ENCODE results near the gene LY6G6D.

LY6G6D gene

DNA sequence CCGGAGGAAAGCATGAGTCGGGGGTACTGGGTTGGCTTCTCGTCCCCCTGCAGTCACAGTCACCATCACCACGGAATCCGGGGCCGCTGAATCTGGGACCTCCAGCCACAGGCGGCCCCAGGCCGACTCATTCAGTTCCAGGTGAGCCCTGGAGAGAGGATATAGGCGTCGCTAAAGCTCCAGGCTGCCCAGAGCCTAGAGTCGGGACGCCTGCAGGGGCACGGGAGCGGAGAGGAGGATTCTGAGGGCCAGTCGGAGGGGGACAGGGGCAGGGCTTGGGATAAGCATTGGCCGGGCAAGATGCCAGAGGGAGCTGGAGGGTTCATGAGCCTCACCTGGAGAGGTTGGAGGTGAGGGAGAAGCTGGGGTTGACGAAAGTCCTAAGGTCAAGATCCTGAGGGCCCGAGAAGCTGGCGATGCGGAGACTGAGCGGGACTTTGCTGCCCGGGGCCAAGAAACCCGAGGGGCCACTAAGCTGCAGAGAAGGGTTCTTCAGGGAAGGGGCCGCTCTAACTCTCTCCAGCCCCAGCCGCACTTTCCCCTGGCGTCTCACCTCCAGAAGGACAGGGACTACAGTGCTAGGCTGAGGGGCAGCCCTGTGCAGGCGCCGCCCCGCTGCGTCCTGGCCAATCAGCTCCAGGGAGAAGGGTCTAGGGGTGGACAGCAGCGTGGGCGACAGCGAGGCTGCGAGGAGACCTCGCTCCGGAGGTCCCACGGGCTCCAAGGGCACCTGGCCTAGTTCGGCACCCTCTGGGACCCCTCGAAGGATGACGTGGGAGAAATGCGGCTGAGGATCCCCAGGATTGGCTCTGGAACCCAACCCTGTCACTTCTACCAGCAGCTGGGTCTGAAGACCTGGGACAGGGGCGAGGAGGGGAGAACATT is 51.0 kb downstream of the LY6G6D start:
- DNase-seq (ENCODE audit: low spot score), result no peak

DNA sequence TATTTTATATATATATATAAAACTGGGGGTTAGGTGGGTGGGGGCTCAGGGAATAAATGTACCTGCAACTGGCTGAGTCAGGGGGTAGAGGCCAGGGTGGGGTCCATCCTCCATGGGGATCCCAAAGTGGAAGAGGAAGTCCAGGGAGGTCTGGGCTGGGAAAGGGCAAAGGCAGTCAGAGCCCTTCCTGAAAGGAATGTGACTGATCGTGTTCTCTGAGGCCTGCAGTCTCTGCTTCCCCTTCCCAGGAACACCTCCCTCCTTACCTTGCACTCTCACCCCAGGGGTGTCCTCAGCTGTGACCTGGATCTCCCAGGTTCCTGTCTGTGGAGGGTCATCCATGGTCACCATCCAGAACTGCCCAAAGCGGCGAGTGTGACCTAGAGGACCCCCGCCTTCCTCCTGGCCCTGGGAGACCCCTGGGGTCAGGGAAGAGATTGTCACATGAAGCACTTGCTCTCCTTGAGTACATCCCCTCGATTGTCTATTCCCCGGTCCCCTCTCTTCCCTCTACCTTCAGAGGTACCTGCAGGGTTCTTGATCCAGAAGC is 52.0 kb downstream of the LY6G6D start:
- no peak for DNase-seq (ENCODE audit: low spot score)

Data from putamen (tissue), 1 donor.